Muscle of leg (tissue), 11 donors: ENCODE data around the gene APBA1. TPM values are rescaled to one million over a fixed set of nuclear protein-coding genes. Genes with fewer than 3 reads are reported as not detected.

Experiments
- DNase-seq: peaks from one replicate; pipeline ENCODE4 v3.0.0; 2013
- H3K27ac ChIP-seq: one replicate; pipeline ENCODE4 v1.5.1; 2013; ENCODE audit warnings: mild to moderate bottlenecking, low read length, control low read depth
- H3K27me3 ChIP-seq: one replicate; pipeline ENCODE4 v1.6.1; 2013; ENCODE audit warnings: low read length; ENCODE audit not compliant: control insufficient read depth, insufficient read depth
- H3K36me3 ChIP-seq: one replicate; pipeline ENCODE4 v1.6.1; 2013; ENCODE audit warnings: low read length; ENCODE audit not compliant: control insufficient read depth, insufficient read depth
- H3K4me1 ChIP-seq: one replicate; pipeline ENCODE4 v1.6.1; 2013; ENCODE audit warnings: low read length; ENCODE audit not compliant: control insufficient read depth, insufficient read depth
- H3K4me3 ChIP-seq: one replicate; pipeline ENCODE4 v1.5.1; 2013; ENCODE audit warnings: low read length, control low read depth
- H3K9me3 ChIP-seq: replicated peaks from 2 replicates; pipeline ENCODE4 v1.6.1; 2013; ENCODE audit warnings: low read depth, low read length; ENCODE audit not compliant: control insufficient read depth
- WGBS: methylation state at CpG from one replicate; pipeline ENCODE4 v1.1.5; 2013; ENCODE audit warnings: missing lambda C conversion rate; ENCODE audit not compliant: insufficient coverage; 5-methylcytosine and 5-hydroxymethylcytosine counted together
- polyA plus RNA-seq, 8 donors: library from polyadenylated mRNA; unstranded; fragments of 120-200 nt; gene quantifications; one replicate each; pipeline versions ENCODE4 v1.2.1 to v1.2.3, GENCODE V29; 2013; ENCODE audit warnings: inconsistent platforms in 1 of 8, low replicate concordance in 1 of 8; ENCODE audit not compliant: insufficient read length in 8 of 8, insufficient read depth in 1 of 8
- total RNA-seq: library from RNA; stranded (reverse); fragments of 120-200 nt; gene quantifications from one replicate; pipeline ENCODE4 v1.2.4, GENCODE V29; 2013

Gene APBA1
- total and polyA plus RNA-seq, 9 donors = 5.3 to 13.3 (median 7.8) TPM

DNA sequence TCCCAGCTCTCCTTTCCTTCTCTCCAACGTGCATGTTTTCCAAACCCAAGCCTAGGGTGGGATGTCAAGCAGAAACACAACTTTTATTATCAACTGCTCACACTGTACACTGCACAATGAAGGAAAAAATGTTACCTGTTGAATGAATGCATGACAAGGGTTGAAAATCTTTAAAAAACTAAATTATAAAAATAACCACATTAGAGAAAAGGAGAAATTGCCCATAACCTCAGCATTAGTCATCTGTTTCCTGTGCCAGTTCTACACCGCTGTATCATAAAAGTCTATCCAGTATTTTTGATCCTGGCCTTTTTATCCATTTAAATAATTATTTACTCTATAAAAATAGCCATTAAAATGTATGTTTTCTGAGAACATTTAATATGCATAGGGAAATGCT, 101.1 kb downstream of the APBA1 start:
- H3K27me3 ChIP-seq = no peaks in the 10 kb centered on the region
- no peaks in the 10 kb centered on the region for H3K9me3 ChIP-seq
- H3K27ac ChIP-seq = no peak overlapping the region
- no peak for DNase-seq
- H3K4me1 ChIP-seq = peaks cover 4% of the 10 kb centered on the region
- no peaks in the 10 kb centered on the region for H3K36me3 ChIP-seq
- WGBS = no CpG with 5 or more reads among the region's 2 CpGs
- no peak overlapping the region for H3K4me3 ChIP-seq

GRCh38 chr9:69569738-69570451, 102.3 kb downstream of the APBA1 start:
- H3K4me1 ChIP-seq = peaks cover 8% of the 10 kb centered on the region
- WGBS = 67% methylated on average over 1 of the region's 3 CpGs
- no peak for DNase-seq
- H3K4me3 ChIP-seq = no peak overlapping the region
- no peaks in the 10 kb centered on the region for H3K9me3 ChIP-seq
- no peaks in the 10 kb centered on the region for H3K36me3 ChIP-seq
- no peaks in the 10 kb centered on the region for H3K27me3 ChIP-seq
- H3K27ac ChIP-seq = no peak overlapping the region

- Histone ChIP-seq H3K4me1 (peaks cover 5% of the 10 kb centered on the region), H3K27me3 (no peaks in the 10 kb centered on the region), H3K27ac (no peak overlapping the region), H3K9me3 (no peaks in the 10 kb centered on the region), H3K4me3 (no peak overlapping the region), H3K36me3 (no peaks in the 10 kb centered on the region)
- no CpG with 5 or more reads among the region's 1 CpG for WGBS
- peak; percentile 41 for DNase-seq
Measured at GRCh38 chr9:69564557-69564956, 107.6 kb downstream of the APBA1 start.

DNA sequence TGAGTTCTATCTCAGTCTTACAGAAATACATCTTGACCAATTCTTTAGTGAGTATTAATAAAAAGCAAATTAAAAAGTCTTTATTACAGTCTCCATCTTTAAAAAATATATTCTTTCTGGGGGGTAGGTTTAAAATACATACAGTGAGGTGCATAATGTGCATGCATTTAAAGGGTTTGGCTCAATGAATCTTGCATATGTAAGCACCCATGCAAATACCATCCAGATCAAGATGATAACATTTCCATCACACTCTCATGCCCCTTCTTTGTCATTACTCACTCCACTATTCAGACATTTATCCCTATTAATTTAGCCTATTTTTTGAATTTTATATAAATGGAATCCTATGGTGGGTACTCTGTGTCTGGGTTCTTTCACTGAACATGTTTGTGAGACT, 113.0 kb downstream of the APBA1 start:
- no peaks in the 10 kb centered on the region for H3K4me1 ChIP-seq
- no peaks in the 10 kb centered on the region for H3K36me3 ChIP-seq
- no peak overlapping the region for H3K4me3 ChIP-seq
- DNase-seq = no peak
- H3K27me3 ChIP-seq = no peaks in the 10 kb centered on the region
- H3K9me3 ChIP-seq = no peaks in the 10 kb centered on the region
- H3K27ac ChIP-seq = no peak overlapping the region

DNA sequence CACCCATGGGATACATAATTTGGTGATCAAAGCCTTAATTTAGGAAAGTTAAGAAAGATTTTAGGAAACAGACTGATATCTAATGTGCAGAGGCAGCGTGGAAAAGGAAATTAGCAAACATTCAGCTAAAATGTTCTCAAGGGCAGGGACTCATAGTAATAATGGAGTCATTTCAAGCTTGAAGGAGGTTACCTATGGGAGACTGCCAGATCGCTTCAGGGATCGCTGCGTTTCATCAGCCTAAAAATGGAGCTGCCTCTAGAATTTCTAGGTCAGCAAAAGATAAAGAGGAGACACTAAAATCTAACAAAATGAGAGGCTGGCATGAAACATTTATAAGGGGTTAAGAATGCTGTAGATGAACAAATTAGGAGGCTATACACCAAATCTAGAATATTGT, 115.5 kb downstream of the APBA1 start:
- Histone ChIP-seq H3K9me3 (no peaks in the 10 kb centered on the region), H3K27ac (no peak overlapping the region), H3K27me3 (no peaks in the 10 kb centered on the region), H3K4me1 (no peaks in the 10 kb centered on the region), H3K4me3 (no peak overlapping the region), H3K36me3 (no peaks in the 10 kb centered on the region)
- 100% methylated on average over 1 of the region's 4 CpGs for WGBS
- DNase-seq = no peak

DNA sequence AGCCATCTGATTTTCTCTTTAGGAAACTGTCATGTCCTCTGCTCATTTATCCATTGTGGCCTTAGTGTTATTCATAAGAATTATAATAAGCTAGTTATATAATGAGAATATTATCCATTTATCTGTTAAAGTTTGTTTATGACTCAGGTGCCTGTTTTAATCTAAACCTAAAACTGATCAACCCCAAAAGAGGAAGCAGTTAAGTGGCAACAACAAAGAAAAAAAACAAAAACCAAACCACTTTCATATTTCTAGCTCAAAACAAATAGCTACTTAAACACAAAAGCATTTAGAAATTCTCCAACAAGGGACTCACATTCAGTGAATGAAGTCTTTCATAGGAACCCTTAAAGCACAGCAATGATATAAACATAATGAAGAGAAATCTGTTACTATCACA, 116.4 kb downstream of the APBA1 start:
- Histone ChIP-seq H3K27ac (no peak overlapping the region), H3K9me3 (no peaks in the 10 kb centered on the region), H3K4me3 (no peak overlapping the region), H3K27me3 (no peaks in the 10 kb centered on the region), H3K36me3 (no peaks in the 10 kb centered on the region), H3K4me1 (no peaks in the 10 kb centered on the region)
- DNase-seq = no peak

GRCh38 chr9:69554945-69555344, 117.2 kb downstream of the APBA1 start:
- WGBS = 53% methylated on average over 4 of the region's 6 CpGs

GRCh38 chr9:69549310-69550202, 122.6 kb downstream of the APBA1 start:
- H3K4me3 ChIP-seq = no peak overlapping the region
- DNase-seq = peak; percentile 38
- no peak overlapping the region for H3K27ac ChIP-seq
- WGBS = 84% methylated on average over 3 of the region's 14 CpGs
- no peaks in the 10 kb centered on the region for H3K27me3 ChIP-seq
- no peaks in the 10 kb centered on the region for H3K4me1 ChIP-seq
- H3K36me3 ChIP-seq = no peaks in the 10 kb centered on the region
- no peaks in the 10 kb centered on the region for H3K9me3 ChIP-seq

More at GRCh38 chr9:69554945-69555344, 117.2 kb downstream of the APBA1 start:
- Histone ChIP-seq H3K27ac (no peak overlapping the region), H3K4me1 (no peaks in the 10 kb centered on the region), H3K9me3 (no peaks in the 10 kb centered on the region), H3K36me3 (no peaks in the 10 kb centered on the region), H3K4me3 (no peak overlapping the region), H3K27me3 (no peaks in the 10 kb centered on the region)
- DNase-seq = peak; percentile 57

DNA sequence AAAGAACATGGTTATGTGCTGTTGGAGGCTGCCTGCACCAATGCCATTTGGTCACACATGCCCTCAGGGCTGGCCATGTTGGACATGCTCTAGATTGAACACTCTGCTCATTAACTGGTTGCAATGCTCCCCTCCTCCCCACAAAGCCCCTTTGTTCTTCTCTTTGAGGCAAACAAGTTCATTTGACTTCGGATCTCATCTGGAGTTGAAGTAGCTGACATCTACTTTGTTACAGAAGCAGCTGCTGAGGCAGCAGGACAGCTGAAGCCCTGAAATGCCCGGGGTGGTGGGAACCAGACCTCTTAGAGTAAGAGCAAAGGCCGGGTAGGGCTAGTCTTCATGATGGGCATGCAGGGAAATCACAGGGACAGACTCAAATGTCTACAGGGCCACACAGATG, 123.5 kb downstream of the APBA1 start:
- peak; percentile 25 for DNase-seq
- Histone ChIP-seq H3K9me3 (no peaks in the 10 kb centered on the region), H3K27me3 (no peaks in the 10 kb centered on the region), H3K4me1 (no peaks in the 10 kb centered on the region), H3K36me3 (no peaks in the 10 kb centered on the region), H3K4me3 (no peak overlapping the region), H3K27ac (no peak overlapping the region)
- WGBS = 81% methylated on average over 3 of the region's 3 CpGs

DNA sequence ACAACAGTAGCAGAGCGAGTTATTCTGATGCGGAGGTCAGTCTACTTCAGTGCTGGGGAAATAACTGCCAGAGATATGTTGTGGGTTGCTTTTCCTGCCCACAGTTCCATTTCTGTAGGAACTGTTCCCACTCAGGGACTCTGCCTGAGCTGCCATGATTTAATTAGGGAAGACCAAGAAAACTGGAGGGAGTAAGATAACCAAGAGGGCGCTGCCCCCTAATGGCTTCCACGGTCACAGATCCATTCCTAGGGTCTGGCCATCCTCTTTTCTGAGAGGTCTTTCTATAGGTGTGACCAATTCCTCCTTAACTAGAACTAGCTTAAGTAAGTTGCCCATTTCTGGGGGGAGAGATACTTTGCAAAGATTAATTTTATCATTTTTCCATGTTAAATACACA, 125.9 kb downstream of the APBA1 start:
- H3K4me1 ChIP-seq = peaks cover 8% of the 10 kb centered on the region
- H3K36me3 ChIP-seq = no peaks in the 10 kb centered on the region
- no CpG with 5 or more reads among the region's 4 CpGs for WGBS
- no peak for DNase-seq
- H3K27ac ChIP-seq = no peak overlapping the region
- no peaks in the 10 kb centered on the region for H3K9me3 ChIP-seq
- no peaks in the 10 kb centered on the region for H3K27me3 ChIP-seq
- no peak overlapping the region for H3K4me3 ChIP-seq
